ENCODE measurements around the gene CLIP1.
A peak's percentile ranks its signal among the peaks of the same experiment; 100 is the strongest.
"Not testable (repeated sequence)": the region's sequence is repeated elsewhere in the genome, so short reads cannot be mapped to it uniquely, and the experiment has no call there.

The CLIP1 gene

GRCh38 chr12:122421821-122422729, at the start of gene CLIP1:
Gene CLIP1 (minus strand): TSS chr12:122422669. CDS start chr12:122380452, 42,217 bp downstream.
- peak; percentile 47 for DNase-seq

GRCh38 chr12:122471324-122472226, 49.1 kb upstream of the CLIP1 start:
- peak; percentile 30 for DNase-seq

- not testable (repeated sequence) for DNase-seq
Measured at GRCh38 chr12:122470576-122470975, 48.1 kb upstream of the CLIP1 start.

DNA sequence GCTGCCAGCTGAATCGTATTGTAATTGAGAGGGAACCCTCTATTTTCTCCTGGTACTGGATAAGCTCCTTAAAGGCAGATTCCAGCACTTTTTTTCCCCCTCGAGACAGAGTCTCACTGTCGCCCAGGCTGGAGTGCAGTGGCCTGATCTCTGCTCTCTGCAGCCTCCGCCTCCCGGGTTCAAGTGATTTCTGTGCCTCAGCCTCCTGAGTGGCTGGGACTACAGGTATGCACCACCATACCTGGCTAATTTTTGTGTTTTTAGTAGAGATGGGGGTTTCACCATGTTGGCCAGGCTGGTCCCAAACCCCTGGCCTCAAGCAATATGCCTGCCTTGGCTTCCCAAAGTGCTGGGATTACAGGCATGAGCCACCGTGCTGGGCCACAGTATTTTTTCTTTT, 47.4 kb upstream of the CLIP1 start:
- not testable (repeated sequence) for DNase-seq

- DNase-seq = no peak
Measured at GRCh38 chr12:122467983-122468382, 45.5 kb upstream of the CLIP1 start.

DNA sequence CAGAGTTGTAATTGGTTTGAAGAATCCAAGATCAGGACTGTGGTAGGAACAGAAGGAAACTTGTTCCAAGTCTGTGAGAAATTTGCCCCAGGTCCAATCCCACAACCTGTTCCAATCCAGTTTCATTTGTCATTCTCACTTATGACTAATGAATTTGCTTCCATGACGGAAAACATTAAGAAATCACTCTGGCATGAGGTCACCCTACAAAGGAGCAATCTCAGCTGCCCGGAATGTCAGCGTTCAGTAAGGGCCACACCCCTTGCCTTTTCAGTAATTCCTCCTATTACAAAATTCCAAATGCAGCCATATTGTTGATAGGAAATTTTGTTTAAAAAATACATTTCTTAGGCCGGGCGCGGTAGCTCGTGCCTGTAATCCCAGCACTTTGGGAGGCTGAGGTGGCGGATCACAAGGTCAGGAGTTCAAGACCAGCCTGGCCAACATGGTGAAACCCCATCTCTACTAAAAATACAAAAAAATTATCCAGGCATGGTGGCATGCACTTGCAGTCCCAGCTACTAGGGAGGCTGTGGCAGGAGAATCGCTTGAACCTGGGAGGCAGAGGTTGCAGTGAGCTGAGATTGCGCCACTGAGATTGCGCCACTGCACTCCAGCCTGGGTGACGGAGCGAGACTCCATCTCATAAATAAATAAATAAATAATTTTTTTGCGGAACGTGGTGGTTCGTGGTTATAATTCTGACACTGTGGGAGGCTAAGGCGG, 42.0 kb upstream of the CLIP1 start:
- DNase-seq = not testable (repeated sequence)

- DNase-seq = no peak
Measured at GRCh38 chr12:122460641-122461040, 38.2 kb upstream of the CLIP1 start.

DNA sequence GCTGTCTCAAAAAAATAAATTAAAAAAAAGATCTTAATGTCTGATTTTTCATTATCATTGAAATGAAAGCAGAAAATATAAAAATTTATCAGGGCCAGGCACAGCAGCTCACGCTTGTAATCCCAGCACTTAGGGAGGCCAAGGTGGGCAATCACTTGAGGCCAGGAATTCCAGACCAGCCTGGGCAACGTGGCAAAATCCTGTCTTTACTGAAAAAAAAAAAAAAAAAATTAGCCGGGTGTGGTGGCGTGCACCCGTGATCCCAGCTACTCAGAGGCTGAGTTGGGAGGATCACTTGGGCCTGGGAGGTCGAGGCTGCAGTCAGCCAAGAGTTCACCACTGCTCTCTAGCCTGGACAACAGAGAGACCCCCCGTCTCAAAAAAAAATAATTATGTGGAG, 37.6 kb upstream of the CLIP1 start:
- DNase-seq = no peak

- DNase-seq = no peak
Measured at GRCh38 chr12:122459211-122459610, 36.7 kb upstream of the CLIP1 start.

- no peak for DNase-seq
Measured at GRCh38 chr12:122458105-122459035, 35.9 kb upstream of the CLIP1 start.

GRCh38 chr12:122457627-122458026, 35.2 kb upstream of the CLIP1 start:
- DNase-seq = no peak

DNA sequence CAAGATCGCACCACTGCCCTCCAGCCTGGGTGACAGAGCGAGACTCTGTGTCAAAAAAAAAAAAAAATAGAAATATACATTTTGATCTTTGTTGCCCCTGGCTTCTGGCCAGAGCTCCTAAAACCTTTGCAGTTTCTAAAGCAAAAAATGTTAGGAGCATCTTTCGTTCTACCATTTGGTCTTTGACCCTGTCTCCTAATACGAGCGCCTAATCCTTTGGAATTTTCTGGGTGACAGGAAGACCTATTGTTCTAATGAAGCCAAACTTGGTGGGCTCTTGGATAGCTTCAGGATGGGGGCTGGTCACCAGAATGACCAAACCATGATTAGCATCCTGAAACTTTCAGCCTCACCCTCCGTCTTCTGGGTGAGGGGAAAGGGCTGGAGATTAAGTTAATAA, 32.3 kb upstream of the CLIP1 start:
- DNase-seq = no peak

DNA sequence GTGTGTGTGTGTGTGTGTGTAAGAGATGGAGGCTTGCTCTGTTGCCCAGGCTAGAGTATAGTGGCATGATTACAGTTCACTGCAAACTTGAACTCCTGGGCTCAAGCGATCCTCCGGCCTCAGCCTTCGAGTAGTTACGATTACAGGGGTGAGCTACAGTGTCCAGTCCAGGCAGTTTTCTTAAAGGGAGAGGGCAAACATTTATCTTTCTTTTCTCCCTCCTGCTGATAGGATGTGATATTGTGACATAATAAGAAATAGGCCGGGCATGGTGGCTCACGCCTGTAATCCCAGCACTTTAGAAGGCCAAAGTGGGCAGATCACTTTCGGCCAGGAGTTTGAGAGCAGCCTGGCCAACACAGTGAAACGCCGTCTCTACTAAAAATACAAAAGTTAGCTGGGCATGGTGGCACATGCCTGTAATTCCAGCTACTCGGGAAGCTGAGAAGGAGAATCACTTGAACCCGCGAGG, 31.8 kb upstream of the CLIP1 start:
- no peak for DNase-seq

GRCh38 chr12:122452701-122453285, 30.3 kb upstream of the CLIP1 start:
- no peak for DNase-seq

- DNase-seq = no peak
Measured at GRCh38 chr12:122449317-122449716, 26.8 kb upstream of the CLIP1 start.

DNA sequence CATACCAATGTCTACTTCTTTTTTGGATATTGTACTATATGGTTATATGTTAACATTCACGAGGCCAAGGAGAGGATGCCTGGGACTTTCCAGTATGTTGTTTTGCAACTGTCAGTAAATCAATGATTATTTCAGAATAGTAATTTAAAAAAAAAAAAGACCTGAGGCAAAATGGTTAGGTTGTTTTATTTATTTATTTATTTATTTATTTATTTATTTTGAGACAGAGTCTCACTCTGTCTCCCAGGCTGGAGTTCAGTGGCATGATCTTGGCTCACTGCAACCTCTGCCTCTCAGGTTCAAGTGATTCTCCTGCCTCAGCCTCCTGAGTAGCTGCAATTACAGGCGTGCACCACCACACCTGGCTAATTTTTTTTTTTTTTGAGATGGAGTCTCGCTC, 25.4 kb upstream of the CLIP1 start:
- DNase-seq = not testable (repeated sequence)

DNA sequence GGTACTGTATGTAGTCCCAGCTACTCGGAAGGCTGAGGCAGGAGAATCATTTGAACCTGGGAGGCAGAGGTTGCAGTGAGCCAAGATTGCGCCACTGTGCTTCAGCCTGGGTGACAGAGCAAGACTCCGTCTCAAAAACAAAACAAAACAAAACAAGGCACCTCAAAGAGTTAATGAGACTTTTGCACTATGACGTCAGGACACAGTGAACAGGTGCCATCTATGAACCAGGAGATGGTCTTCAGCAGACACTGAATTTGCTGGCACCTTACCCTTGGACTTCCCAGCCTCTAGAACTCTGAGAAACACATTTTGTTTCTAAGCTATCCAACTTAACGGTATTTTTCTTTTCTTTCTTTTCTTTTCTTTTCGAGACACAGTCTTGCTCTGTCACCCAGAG, 23.9 kb upstream of the CLIP1 start:
- not testable (repeated sequence) for DNase-seq

DNA sequence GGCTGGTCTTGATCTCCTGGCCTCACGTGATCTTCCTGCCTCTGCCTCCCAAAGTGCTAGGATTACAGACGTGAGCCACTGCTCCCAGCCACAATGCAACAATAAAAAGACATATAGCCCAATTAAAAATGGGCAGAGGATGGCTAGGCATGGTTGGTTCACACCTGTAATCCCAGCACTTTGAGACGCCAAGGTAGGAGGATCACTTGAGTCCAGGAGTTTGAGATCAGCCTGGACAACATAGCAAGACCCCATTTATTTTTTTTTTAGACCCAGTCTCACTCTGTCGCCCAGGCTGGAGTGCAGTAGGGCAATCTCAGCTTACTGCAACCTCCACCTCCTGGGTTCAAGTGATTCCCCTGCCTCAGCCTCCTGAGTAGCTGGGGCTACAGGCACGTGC, 21.6 kb upstream of the CLIP1 start:
- not testable (repeated sequence) for DNase-seq

DNA sequence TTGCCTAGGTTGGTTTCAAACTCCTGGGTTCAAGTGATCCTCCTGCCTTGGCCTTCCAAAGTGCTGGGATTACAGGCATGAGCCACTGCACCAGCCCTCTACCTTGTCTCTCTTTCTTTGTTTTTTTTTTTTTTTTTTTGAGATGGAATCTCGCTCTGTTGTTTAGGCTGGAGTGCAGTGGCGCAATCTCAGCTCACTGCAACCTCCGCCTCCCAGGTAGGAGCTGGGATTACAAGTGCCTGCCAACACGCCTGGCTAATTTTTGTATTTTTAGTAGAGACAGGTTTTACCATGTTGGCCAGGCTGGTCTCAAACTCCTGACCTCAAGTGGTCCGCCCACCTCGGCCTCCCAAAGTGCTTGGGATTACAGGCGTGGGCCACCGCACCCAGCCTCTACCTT, 16.4 kb upstream of the CLIP1 start:
- not testable (repeated sequence) for DNase-seq

DNA sequence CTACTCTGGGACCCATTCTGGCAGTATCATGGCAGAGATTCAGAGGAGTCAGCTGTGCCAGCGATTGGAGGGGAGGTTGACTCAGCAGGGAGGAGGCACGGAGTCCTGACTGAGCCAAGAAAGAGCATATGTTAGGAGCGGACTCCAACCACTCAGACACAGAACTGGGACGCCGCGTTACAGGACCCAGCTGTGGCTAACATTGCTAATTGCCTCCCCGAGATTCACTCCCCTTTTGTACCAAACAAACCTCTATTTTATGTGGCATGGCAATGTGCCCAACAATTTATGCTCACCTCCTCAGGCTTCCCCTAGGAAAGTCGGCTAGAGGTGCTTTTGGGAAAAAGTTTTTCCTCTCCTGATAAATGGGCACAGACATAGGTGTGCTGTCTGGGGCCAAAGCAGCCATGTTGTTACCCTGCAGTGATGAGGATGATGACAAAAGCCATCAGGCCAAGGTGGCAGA, 15.2 kb upstream of the CLIP1 start:
- DNase-seq = no peak

DNA sequence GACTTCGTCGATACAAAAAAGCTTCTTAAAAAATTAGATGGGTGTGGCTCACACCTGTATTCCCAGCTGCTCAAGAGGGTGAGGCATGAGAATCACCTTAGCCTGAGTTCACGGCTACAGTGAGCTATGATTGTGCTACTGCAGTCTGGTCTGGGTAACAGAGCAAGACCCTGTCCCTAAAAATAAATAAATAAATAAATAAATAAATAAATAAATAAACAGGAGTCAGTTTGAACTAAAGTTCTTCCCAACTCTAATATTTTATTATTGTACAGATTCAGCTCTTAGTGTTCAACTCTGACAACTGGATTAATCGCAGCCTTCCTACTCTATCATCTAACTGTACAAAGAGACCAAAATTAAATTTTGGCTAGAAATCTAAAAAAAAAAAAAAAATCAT, 12.7 kb upstream of the CLIP1 start:
- no peak for DNase-seq

Measured in NCI-H345 (cell line).